Activated T-cell treated with anti-CD3 and anti-CD28 coated beads, Interleukin-2, amount 50 U/mL, for 24 hours (primary cell): ENCODE measurements around the gene AVPI1.
"Not testable (repeated sequence)": the region's sequence is repeated elsewhere in the genome, so short reads cannot be mapped to it uniquely, and the experiment has no call there.

Experiments
- DNase-seq: peaks from one replicate; pipeline ENCODE4 v3.0.0-alpha.2; 2020
- H3K27ac Mint-ChIP-seq: 2 replicates; pipeline ENCODE4 v1.8.0; 2020; ENCODE audit warnings: mild to moderate bottlenecking, mixed read lengths
- H3K27me3 Mint-ChIP-seq: 2 replicates; pipeline ENCODE4 v1.8.0; 2020; ENCODE audit warnings: mixed read lengths
- H3K36me3 Mint-ChIP-seq: 2 replicates; pipeline ENCODE4 v1.8.0; 2020; ENCODE audit warnings: low read depth, mixed read lengths
- H3K4me1 Mint-ChIP-seq: 2 replicates; pipeline ENCODE4 v1.8.0; 2020; ENCODE audit warnings: low read depth, mixed read lengths
- H3K4me3 Mint-ChIP-seq: 2 replicates; pipeline ENCODE4 v1.8.0; 2020; ENCODE audit warnings: mild to moderate bottlenecking, moderate library complexity, mixed read lengths
- H3K9me3 Mint-ChIP-seq: 2 replicates; pipeline ENCODE4 v1.8.0; 2020; ENCODE audit warnings: mixed read lengths

AVPI1 gene

GRCh38 chr10:97676770-97677581, 10.1 kb downstream of the AVPI1 start:
- peaks cover 40% of the 10 kb centered on the region for H3K36me3 Mint-ChIP-seq
- H3K4me1 Mint-ChIP-seq: peaks cover 11% of the 10 kb centered on the region
- no peaks in the 10 kb centered on the region for H3K9me3 Mint-ChIP-seq
- H3K27me3 Mint-ChIP-seq: no peaks in the 10 kb centered on the region
- H3K27ac Mint-ChIP-seq: no peak overlapping the region
- no peak overlapping the region for H3K4me3 Mint-ChIP-seq
- DNase-seq: peak; percentile 55

- peaks cover 11% of the 10 kb centered on the region for H3K4me1 Mint-ChIP-seq
- no peak overlapping the region for H3K4me3 Mint-ChIP-seq
- no peak overlapping the region for H3K27ac Mint-ChIP-seq
- peaks cover 51% of the 10 kb centered on the region for H3K36me3 Mint-ChIP-seq
- H3K27me3 Mint-ChIP-seq: no peaks in the 10 kb centered on the region
- DNase-seq: no peak
- H3K9me3 Mint-ChIP-seq: no peaks in the 10 kb centered on the region
Observed at GRCh38 chr10:97675222-97675621, 11.8 kb downstream of the AVPI1 start.

- Mint-ChIP-seq H3K9me3 (no peaks in the 10 kb centered on the region), H3K4me3 (no peak overlapping the region), H3K27me3 (no peaks in the 10 kb centered on the region), H3K27ac (no peak overlapping the region), H3K36me3 (peaks cover 56% of the 10 kb centered on the region), H3K4me1 (peaks cover 11% of the 10 kb centered on the region)
- no peak for DNase-seq
Observed at GRCh38 chr10:97673736-97674525, 13.1 kb downstream of the AVPI1 start.

DNA sequence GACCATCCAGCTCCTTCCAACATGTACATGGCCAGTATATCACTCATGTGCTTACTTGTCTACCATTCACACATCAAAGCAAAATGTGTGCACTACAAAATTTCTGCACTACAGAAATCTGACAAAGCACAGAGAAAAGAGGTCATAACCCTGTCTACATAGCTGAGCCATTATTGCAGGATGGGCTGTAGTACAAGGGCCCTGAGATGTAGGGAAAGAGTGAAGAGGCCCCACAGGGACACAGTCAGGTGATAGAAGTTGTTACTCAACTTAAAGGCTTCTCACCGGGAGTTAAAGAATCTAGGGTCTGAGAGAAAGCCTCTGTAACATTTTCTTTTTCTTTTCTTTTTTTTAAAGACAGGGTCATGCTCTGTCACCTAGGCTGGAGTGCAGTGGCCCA, 17.5 kb downstream of the AVPI1 start:
- H3K4me3 Mint-ChIP-seq: no peak overlapping the region
- H3K4me1 Mint-ChIP-seq: peaks cover 7% of the 10 kb centered on the region
- H3K9me3 Mint-ChIP-seq: no peaks in the 10 kb centered on the region
- H3K36me3 Mint-ChIP-seq: peaks cover 71% of the 10 kb centered on the region
- DNase-seq: no peak
- H3K27me3 Mint-ChIP-seq: no peaks in the 10 kb centered on the region
- no peak overlapping the region for H3K27ac Mint-ChIP-seq

- DNase-seq: no peak
- Mint-ChIP-seq H3K4me3 (no peak overlapping the region), H3K4me1 (no peaks in the 10 kb centered on the region), H3K9me3 (no peaks in the 10 kb centered on the region), H3K27me3 (no peaks in the 10 kb centered on the region), H3K27ac (no peak overlapping the region), H3K36me3 (peaks cover 70% of the 10 kb centered on the region)
Observed at GRCh38 chr10:97667463-97667862, 19.6 kb downstream of the AVPI1 start.

DNA sequence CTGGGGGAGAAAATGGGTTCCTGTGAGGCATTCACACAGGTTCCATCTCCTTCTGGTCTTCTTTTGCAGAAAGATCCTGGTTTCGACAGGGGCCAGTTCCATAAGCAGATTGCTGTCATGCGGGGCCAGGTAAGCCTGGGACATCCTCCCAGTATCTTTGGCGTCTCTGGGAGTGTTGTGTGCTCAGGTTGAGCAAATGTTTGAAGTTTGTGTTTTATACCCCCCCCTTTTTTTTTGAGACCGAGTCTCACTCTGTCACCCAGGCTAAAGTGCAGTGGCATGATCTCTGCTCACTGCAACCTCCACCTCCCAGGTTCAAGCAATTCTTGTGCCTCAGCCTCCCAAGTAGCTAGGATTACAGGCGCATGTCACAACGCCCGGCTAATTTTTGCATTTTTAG, 20.0 kb downstream of the AVPI1 start:
- Mint-ChIP-seq H3K4me3 (no peak overlapping the region), H3K36me3 (peaks cover 71% of the 10 kb centered on the region), H3K4me1 (no peaks in the 10 kb centered on the region), H3K27me3 (no peaks in the 10 kb centered on the region), H3K9me3 (no peaks in the 10 kb centered on the region), H3K27ac (no peak overlapping the region)
- no peak for DNase-seq

DNA sequence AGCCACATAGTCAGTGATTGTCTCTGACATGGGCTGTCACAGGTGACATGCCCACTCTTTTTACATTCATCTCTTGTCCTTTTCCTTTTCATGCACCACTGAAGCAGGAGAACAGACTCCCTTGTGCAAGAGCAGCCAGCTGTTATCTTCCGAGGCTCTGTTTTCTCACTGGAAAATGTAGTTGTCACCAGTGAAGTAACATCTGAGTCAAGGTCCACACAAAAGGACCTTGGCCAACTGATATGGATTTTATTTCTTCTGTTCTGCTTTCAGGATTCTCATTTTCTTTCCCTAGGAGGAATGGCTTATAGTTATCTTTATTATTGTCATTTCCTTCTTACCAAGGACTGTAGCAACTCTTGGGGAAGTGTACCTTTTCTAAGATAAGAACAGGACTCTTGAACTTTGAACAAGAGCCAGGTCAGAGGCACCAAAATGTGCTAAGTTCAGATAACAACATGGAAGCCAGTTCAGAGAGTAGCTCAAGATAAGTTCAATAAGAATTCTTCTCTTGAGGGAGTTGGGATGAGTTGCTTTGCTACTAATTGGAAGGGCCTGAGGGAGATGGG, 22.7 kb downstream of the AVPI1 start:
- no peaks in the 10 kb centered on the region for H3K27me3 Mint-ChIP-seq
- peaks cover 75% of the 10 kb centered on the region for H3K36me3 Mint-ChIP-seq
- H3K27ac Mint-ChIP-seq: no peak overlapping the region

DNA sequence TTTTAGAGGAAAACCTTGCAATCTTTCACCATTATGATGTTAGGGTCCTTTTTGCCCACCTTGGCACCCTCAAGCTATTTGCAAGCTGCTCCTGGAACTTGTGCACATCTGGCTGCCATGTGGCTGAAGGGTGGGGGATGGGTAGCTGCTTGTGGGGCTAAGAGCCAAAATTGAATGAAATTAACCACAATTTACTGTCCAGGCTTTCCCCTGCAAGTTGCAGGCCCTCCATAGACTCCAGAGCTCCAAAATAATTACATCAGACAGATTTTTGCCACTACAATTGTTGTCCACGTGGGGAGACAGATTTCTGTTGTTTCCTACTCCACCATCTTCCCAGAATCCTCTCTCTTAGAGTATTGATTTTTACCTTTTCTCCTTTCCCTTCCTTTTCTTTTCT, 27.5 kb downstream of the AVPI1 start:
- no peak overlapping the region for H3K27ac Mint-ChIP-seq
- no peaks in the 10 kb centered on the region for H3K27me3 Mint-ChIP-seq
- H3K36me3 Mint-ChIP-seq: peaks cover 86% of the 10 kb centered on the region
- H3K4me1 Mint-ChIP-seq: no peaks in the 10 kb centered on the region
- no peak overlapping the region for H3K4me3 Mint-ChIP-seq
- DNase-seq: no peak
- H3K9me3 Mint-ChIP-seq: no peaks in the 10 kb centered on the region

More for the DNA sequence above, 22.7 kb downstream of the AVPI1 start:
- Mint-ChIP-seq H3K4me1 (no peaks in the 10 kb centered on the region), H3K4me3 (no peak overlapping the region), H3K9me3 (no peaks in the 10 kb centered on the region)
- no peak for DNase-seq

- no peak overlapping the region for H3K27ac Mint-ChIP-seq
- H3K27me3 Mint-ChIP-seq: no peaks in the 10 kb centered on the region
- H3K9me3 Mint-ChIP-seq: no peaks in the 10 kb centered on the region
- no peak overlapping the region for H3K4me3 Mint-ChIP-seq
- peaks cover 84% of the 10 kb centered on the region for H3K36me3 Mint-ChIP-seq
- H3K4me1 Mint-ChIP-seq: peaks cover 4% of the 10 kb centered on the region
- DNase-seq: no peak
Observed at GRCh38 chr10:97656777-97657176, 30.3 kb downstream of the AVPI1 start.

DNA sequence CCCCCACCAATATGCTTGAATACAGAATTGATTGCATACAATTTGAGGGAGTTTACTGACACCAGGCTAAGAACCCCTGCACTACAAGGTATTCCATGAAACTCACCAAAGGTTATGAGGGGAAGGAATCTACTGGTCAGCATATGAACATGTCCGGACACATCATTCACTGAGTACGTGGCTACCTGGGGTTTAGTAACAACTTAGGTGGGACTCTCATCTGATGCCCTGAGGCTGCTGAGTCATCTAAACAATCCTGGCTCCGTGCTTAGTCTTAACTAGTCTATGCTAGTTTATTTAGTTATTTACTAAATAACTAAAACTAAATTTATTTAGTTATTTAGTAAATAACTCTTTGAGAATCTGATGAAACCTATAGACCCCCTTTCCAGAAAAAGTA, 35.3 kb downstream of the AVPI1 start:
- Mint-ChIP-seq H3K9me3 (no peaks in the 10 kb centered on the region), H3K27me3 (no peaks in the 10 kb centered on the region), H3K36me3 (peaks cover 65% of the 10 kb centered on the region), H3K4me3 (no peak overlapping the region), H3K4me1 (peaks cover 23% of the 10 kb centered on the region), H3K27ac (no peak overlapping the region)
- no peak for DNase-seq

DNA sequence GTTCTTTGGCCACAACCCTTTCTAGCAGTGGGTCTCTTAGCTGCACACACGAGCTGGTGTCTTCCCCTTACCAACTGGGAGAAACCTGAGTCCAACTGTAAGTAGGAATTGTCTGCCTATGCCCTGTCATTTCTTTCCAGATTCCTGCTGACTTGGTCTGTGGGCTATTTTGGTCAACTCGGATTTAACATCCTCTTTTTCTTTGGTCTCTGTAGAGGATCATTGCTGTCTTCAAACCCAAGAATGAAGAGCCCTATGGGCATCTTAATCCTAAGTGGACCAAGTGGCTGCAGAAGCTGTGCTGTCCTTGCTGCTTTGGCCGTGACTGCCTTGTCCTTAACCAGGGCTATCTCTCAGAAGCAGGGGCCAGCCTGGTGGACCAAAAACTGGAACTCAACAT, 36.3 kb downstream of the AVPI1 start:
- no peak overlapping the region for H3K4me3 Mint-ChIP-seq
- H3K4me1 Mint-ChIP-seq: peaks cover 23% of the 10 kb centered on the region
- peaks cover 60% of the 10 kb centered on the region for H3K36me3 Mint-ChIP-seq
- H3K27ac Mint-ChIP-seq: no peak overlapping the region
- DNase-seq: no peak
- H3K9me3 Mint-ChIP-seq: no peaks in the 10 kb centered on the region
- H3K27me3 Mint-ChIP-seq: no peaks in the 10 kb centered on the region

- not testable (repeated sequence) for DNase-seq, H3K27me3 Mint-ChIP-seq, H3K4me3 Mint-ChIP-seq, H3K9me3 Mint-ChIP-seq
- peaks cover 23% of the 10 kb centered on the region for H3K4me1 Mint-ChIP-seq
- H3K27ac Mint-ChIP-seq: peak overlapping the region; percentile 88
- H3K36me3 Mint-ChIP-seq: peaks cover 62% of the 10 kb centered on the region
Observed at GRCh38 chr10:97649405-97649750, 37.7 kb downstream of the AVPI1 start.

GRCh38 chr10:97648562-97649404, 38.3 kb downstream of the AVPI1 start:
- H3K27me3 Mint-ChIP-seq: no peaks in the 10 kb centered on the region
- no peak for DNase-seq
- H3K4me1 Mint-ChIP-seq: peaks cover 20% of the 10 kb centered on the region
- peak overlapping the region; percentile 88 for H3K27ac Mint-ChIP-seq
- H3K36me3 Mint-ChIP-seq: peaks cover 63% of the 10 kb centered on the region
- peak overlapping the region; percentile 21 for H3K4me3 Mint-ChIP-seq
- H3K9me3 Mint-ChIP-seq: no peaks in the 10 kb centered on the region

- H3K4me1 Mint-ChIP-seq: peaks cover 28% of the 10 kb centered on the region
- DNase-seq: no peak
- H3K27ac Mint-ChIP-seq: no peak overlapping the region
- no peaks in the 10 kb centered on the region for H3K9me3 Mint-ChIP-seq
- peaks cover 60% of the 10 kb centered on the region for H3K36me3 Mint-ChIP-seq
- H3K4me3 Mint-ChIP-seq: no peak overlapping the region
- H3K27me3 Mint-ChIP-seq: no peaks in the 10 kb centered on the region
Observed at GRCh38 chr10:97647556-97647955, 39.5 kb downstream of the AVPI1 start.
